ENCODE measurements around the gene ZNF831. TPM values are rescaled to one million over a fixed set of nuclear protein-coding genes. Genes with fewer than 3 reads are reported as not detected.

The ZNF831 gene
- not detected in 2 replicates for total RNA-seq
- long read RNA-seq: 0 reads

GRCh38 chr20:59163631-59164530 lies at the start of gene ZNF831:
Gene ZNF831 (plus strand): TSS chr20:59163821. CDS start chr20:59191020, 27,199 bp downstream.
- H3K9me3 Mint-ChIP-seq: peaks cover 6% of the 10 kb centered on the region
- no peaks in the 10 kb centered on the region for H3K36me3 Mint-ChIP-seq (ENCODE audit: low read depth)
- H3K4me3 Mint-ChIP-seq: no peak within 1 kb of the TSS
- no peaks in the 10 kb centered on the region for H3K4me1 Mint-ChIP-seq
- no peak for DNase-seq (ENCODE audit: low read depth, low spot score)
- peaks cover 9% of the 10 kb centered on the region for H3K27me3 Mint-ChIP-seq (ENCODE audit: low read depth)
- no peak within 1 kb of the TSS for H3K27ac Mint-ChIP-seq (ENCODE audit: unreplicated experiment)
- no peak for TF ChIP-seq CTCF (conservative IDR thresholded peaks at IDR 0.05)

GRCh38 chr20:59117526-59117925 lies 46.1 kb upstream of the ZNF831 start:
- peaks cover 17% of the 10 kb centered on the region for H3K9me3 Mint-ChIP-seq
- H3K4me3 Mint-ChIP-seq: no peak overlapping the region
- peaks cover 20% of the 10 kb centered on the region for H3K4me1 Mint-ChIP-seq
- no peak for DNase-seq (ENCODE audit: low read depth, low spot score)
- no peak for TF ChIP-seq CTCF (conservative IDR thresholded peaks at IDR 0.05)
- H3K27ac Mint-ChIP-seq (ENCODE audit: unreplicated experiment): no peak overlapping the region
- peaks cover 7% of the 10 kb centered on the region for H3K36me3 Mint-ChIP-seq (ENCODE audit: low read depth)
- H3K27me3 Mint-ChIP-seq (ENCODE audit: low read depth): no peaks in the 10 kb centered on the region

- peaks cover 7% of the 10 kb centered on the region for H3K36me3 Mint-ChIP-seq (ENCODE audit: low read depth)
- no peak overlapping the region for H3K27ac Mint-ChIP-seq (ENCODE audit: unreplicated experiment)
- no peaks in the 10 kb centered on the region for H3K27me3 Mint-ChIP-seq (ENCODE audit: low read depth)
- peaks cover 33% of the 10 kb centered on the region for H3K4me1 Mint-ChIP-seq
- no peak for TF ChIP-seq CTCF (conservative IDR thresholded peaks at IDR 0.05)
- no peak for DNase-seq (ENCODE audit: low read depth, low spot score)
- H3K4me3 Mint-ChIP-seq: no peak overlapping the region
- H3K9me3 Mint-ChIP-seq: peaks cover 15% of the 10 kb centered on the region
These were observed 44.8 kb upstream of the ZNF831 start for GRCh38 chr20:59118855-59119254.

GRCh38 chr20:59120491-59120890 lies 43.1 kb upstream of the ZNF831 start:
- TF ChIP-seq CTCF (conservative IDR thresholded peaks at IDR 0.05): no peak
- Mint-ChIP-seq H3K4me1 (peaks cover 50% of the 10 kb centered on the region), H3K36me3 (ENCODE audit: low read depth) (peaks cover 7% of the 10 kb centered on the region), H3K9me3 (peaks cover 15% of the 10 kb centered on the region), H3K27me3 (ENCODE audit: low read depth) (no peaks in the 10 kb centered on the region), H3K4me3 (no peak overlapping the region), H3K27ac (ENCODE audit: unreplicated experiment) (no peak overlapping the region)
- no peak for DNase-seq (ENCODE audit: low read depth, low spot score)

GRCh38 chr20:59120919-59121318 lies 42.7 kb upstream of the ZNF831 start:
- H3K36me3 Mint-ChIP-seq (ENCODE audit: low read depth): peaks cover 7% of the 10 kb centered on the region
- H3K4me1 Mint-ChIP-seq: peaks cover 54% of the 10 kb centered on the region
- H3K27ac Mint-ChIP-seq (ENCODE audit: unreplicated experiment): no peak overlapping the region
- no peak for TF ChIP-seq CTCF (conservative IDR thresholded peaks at IDR 0.05)
- no peak overlapping the region for H3K4me3 Mint-ChIP-seq
- peaks cover 15% of the 10 kb centered on the region for H3K9me3 Mint-ChIP-seq
- H3K27me3 Mint-ChIP-seq (ENCODE audit: low read depth): no peaks in the 10 kb centered on the region
- no peak for DNase-seq (ENCODE audit: low read depth, low spot score)
